ENCODE results near the gene CNIH3. TPM values are rescaled to one million over a fixed set of nuclear protein-coding genes. Genes with fewer than 3 reads are reported as not detected.
A peak's percentile ranks its signal among the peaks of the same experiment; 100 is the strongest.

CNIH3 gene
- total RNA-seq, 2 experiments from 2014 or later: 1.6 to 2.2 TPM

DNA sequence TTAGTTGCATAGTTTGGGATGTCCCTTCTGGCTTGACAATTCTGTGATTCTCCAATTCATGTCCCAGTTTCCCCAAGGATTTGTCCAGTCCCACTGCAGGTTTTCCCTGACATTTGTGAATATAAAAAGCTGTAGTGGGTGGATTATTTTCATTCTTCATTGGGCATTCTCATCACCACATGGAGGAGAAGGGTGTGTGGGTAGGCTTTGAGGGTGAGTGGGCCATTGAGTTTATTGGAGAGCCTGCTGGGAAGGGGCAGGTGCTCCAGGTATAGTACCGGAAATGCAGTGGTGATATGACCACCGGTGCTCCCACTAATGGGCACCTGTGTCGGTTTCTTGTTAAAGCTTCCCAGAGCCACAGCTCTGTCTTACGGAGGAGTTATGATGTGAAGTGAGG, 74.5 kb downstream of the CNIH3 start:
- H3K4me1 Mint-ChIP-seq: no peaks in the 10 kb centered on the region
- DNase-seq (no peak), ATAC-seq (ENCODE audit: low read depth) (no peak)
- H3K9me3 Mint-ChIP-seq: no peaks in the 10 kb centered on the region
- H3K27me3 Mint-ChIP-seq: peaks cover 5% of the 10 kb centered on the region
- no peak overlapping the region for H3K4me3 Mint-ChIP-seq
- H3K36me3 Mint-ChIP-seq: no peaks in the 10 kb centered on the region
- H3K27ac Mint-ChIP-seq: peak overlapping the region; percentile 24
- POLR2A ChIA-PET: no interaction called here

DNA sequence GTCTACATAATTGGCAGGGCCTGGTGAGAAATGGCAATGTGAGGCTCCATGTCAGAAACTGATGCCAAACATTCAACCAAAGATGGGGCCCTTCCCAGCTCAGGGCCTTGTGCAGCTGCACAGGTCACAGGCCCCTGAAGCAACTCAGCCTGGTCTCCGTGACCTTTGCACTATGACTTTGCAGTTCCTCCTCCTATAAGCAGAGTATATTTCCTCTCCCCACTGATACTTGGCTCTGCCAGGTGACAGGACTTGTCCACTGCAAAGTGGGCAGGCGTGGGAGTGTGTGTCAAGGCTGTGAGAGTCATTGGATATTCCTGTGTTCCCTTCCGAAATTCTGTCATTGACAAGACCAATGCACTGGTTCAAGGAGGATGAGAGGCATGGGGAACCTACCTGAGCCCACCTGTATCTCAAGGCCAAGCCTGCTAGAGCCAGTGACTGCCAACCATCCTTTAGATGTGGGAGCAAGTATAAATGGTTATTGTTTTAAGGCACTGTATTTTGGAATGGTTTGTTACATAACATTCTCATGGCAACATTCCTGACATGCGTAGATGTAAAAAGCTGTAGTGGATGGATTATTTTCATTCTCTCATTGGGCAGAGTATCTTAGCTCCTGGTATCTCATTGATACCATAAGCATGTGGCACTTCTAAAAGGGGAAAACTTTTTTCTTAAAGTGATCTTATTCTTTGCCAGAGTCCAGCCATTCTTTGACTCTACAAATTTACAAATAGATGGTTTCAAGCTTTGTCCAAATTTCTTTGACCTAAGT, 75.2 kb downstream of the CNIH3 start:
- Mint-ChIP-seq H3K4me1 (no peaks in the 10 kb centered on the region), H3K27me3 (peaks cover 5% of the 10 kb centered on the region), H3K36me3 (no peaks in the 10 kb centered on the region), H3K27ac (no peak overlapping the region), H3K4me3 (no peak overlapping the region), H3K9me3 (no peaks in the 10 kb centered on the region)
- DNase-seq (no peak), ATAC-seq (ENCODE audit: low read depth) (no peak)
- POLR2A ChIA-PET: no interaction called here

DNA sequence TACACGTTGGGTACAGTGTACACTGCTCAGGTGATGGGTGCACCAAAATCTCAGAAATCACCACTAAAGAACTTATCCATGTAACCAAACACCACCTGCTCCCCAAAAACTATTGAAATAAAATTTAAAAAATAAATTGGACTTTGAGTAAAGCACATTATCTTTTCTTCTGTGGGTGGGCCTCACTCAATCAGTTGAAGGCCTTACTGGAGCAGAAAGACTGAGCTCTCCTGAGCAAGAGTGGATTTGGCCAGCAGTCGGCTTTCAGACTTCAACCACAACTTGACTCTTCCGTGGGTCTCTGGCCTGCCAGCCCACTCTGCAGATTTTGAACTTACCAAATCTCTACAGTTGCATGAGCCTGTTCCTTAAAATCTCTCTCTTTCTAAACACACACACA, 78.9 kb downstream of the CNIH3 start:
- no peak for DNase-seq
- no peaks in the 10 kb centered on the region for H3K9me3 Mint-ChIP-seq
- H3K27ac Mint-ChIP-seq: no peak overlapping the region
- ATAC-seq (ENCODE audit: low read depth): no peak
- H3K4me1 Mint-ChIP-seq: no peaks in the 10 kb centered on the region
- POLR2A ChIA-PET: no interaction called here
- H3K27me3 Mint-ChIP-seq: peaks cover 3% of the 10 kb centered on the region
- H3K4me3 Mint-ChIP-seq: no peak overlapping the region
- H3K36me3 Mint-ChIP-seq: no peaks in the 10 kb centered on the region

DNA sequence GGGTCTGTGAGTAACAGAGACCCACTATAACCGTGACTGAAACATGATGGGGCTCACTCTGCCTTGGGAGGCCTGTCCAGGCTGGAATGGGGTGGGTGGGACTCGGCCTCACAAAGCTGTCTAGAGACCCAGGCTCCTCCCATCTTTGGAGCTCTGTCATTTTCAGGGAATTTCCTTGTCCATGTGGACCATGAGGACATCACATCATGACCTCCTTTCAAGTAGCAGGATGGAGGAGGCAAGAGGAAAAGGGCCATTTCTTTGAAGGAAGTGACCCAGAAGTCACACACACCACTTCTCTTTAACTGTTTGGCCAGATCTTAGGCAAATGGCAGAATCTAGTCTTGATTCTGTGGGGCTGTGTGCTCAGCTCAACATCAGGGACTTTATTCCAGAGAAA, 79.9 kb downstream of the CNIH3 start:
- H3K4me1 Mint-ChIP-seq: no peaks in the 10 kb centered on the region
- peaks cover 3% of the 10 kb centered on the region for H3K27me3 Mint-ChIP-seq
- ATAC-seq (ENCODE audit: low read depth) (no peak), DNase-seq (no peak)
- no peak overlapping the region for H3K4me3 Mint-ChIP-seq
- POLR2A ChIA-PET: no interaction called here
- H3K27ac Mint-ChIP-seq: no peak overlapping the region
- H3K36me3 Mint-ChIP-seq: no peaks in the 10 kb centered on the region
- no peaks in the 10 kb centered on the region for H3K9me3 Mint-ChIP-seq

DNA sequence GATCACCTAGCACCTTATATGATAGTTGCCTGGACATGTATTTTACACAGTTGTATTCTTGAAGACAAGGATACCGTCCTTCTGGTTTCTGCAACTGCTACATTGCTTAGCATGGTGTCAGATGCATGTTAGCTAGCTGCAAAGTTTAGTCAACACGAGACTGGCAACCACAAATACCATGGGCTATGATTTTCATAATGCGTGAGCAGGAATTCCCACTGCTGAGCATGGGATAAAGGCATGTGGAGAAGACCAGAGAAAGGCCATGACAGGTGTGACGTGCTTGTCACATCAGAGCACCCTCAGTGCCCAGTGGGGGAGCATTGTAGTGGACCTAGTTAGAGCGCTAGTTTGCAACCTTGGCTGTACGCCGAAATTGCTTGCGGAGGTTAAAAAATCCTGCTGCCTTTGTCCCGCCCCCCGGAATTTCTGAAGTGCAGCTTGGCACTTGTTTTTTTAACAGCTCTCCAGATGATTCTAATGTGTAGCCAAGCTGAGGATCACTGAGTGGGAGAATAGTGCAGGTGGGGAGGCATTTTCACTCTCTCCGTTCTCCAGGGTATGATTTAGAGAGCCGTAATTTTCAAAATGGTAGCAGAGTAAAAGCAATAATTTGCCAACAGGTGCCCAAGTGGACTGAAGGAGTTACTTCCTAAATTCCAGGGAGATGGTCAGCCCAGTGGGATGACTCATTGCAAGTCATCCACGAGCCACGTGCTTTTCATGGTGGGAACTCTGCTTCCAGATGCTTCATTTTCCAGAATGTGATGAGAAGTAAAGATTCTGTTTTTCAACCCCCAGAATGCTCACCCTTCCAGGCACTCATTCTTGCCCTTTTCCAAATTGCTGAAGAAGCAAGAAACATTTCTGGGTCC, 81.0 kb downstream of the CNIH3 start:
- POLR2A ChIA-PET: no interaction called here
- DNase-seq (no peak), ATAC-seq (ENCODE audit: low read depth) (no peak)
- Mint-ChIP-seq H3K9me3 (no peaks in the 10 kb centered on the region), H3K36me3 (no peaks in the 10 kb centered on the region), H3K27me3 (peaks cover 3% of the 10 kb centered on the region), H3K27ac (no peak overlapping the region), H3K4me3 (no peak overlapping the region), H3K4me1 (no peaks in the 10 kb centered on the region)

DNA sequence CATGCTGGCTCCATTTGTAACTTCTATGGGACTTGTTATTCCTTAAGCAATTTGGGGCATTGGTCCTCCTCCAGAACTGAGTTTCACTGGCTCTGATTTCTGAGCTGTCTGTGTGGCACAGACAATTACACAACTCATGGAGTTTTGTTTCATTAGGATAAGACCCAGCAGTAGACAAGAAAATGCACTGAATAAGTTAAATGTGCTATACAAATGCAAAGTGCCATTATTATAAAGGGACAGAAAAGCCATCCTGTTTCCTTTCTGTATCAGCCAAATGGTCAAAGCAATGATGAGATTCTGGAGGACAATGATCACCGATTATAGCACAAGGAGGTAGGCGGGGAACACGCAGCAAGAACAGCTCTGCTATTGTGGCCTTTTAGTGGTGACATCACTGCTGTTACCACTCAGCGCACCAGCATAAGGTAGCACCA, 81.9 kb downstream of the CNIH3 start:
- no peaks in the 10 kb centered on the region for H3K36me3 Mint-ChIP-seq
- H3K27me3 Mint-ChIP-seq: peaks cover 3% of the 10 kb centered on the region
- H3K4me1 Mint-ChIP-seq: no peaks in the 10 kb centered on the region
- POLR2A ChIA-PET: no interaction called here
- no peak overlapping the region for H3K27ac Mint-ChIP-seq
- no peaks in the 10 kb centered on the region for H3K9me3 Mint-ChIP-seq
- ATAC-seq (ENCODE audit: low read depth) (no peak), DNase-seq (no peak)
- H3K4me3 Mint-ChIP-seq: no peak overlapping the region

DNA sequence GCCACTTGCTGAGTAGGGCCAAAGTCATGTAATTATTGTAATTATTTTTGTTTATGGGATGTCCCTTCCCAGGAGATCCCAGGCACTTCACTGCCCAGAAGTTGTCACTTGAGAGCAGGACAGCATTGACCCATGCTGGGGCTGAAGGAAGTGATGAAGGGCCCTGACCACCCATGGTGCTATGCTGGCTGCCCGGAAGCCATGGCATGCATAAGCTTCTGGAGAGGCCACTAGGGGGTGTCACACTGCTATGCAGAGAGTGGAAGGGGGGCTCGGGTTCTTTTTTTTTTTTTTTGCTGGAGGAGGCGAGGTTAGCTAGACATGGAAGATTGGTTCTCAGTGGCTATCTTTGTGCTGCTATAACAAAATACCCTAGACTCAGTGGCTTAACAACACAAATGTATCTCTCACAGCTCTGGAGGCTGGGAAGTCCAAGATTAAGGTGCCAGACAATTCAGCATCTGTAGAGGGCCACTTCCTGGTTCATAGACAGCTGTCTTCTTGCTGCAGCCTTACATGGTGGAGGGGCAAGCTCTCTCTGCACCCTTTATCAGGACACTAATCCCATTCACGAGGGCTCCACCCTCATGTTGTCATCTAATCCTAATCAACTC, 84.9 kb downstream of the CNIH3 start:
- no peaks in the 10 kb centered on the region for H3K9me3 Mint-ChIP-seq
- no peaks in the 10 kb centered on the region for H3K36me3 Mint-ChIP-seq
- H3K27me3 Mint-ChIP-seq: peaks cover 3% of the 10 kb centered on the region
- no peak overlapping the region for H3K4me3 Mint-ChIP-seq
- ATAC-seq (ENCODE audit: low read depth) (no peak), DNase-seq (no peak)
- peaks cover 1% of the 10 kb centered on the region for H3K4me1 Mint-ChIP-seq
- POLR2A ChIA-PET: no interaction called here
- H3K27ac Mint-ChIP-seq: no peak overlapping the region

DNA sequence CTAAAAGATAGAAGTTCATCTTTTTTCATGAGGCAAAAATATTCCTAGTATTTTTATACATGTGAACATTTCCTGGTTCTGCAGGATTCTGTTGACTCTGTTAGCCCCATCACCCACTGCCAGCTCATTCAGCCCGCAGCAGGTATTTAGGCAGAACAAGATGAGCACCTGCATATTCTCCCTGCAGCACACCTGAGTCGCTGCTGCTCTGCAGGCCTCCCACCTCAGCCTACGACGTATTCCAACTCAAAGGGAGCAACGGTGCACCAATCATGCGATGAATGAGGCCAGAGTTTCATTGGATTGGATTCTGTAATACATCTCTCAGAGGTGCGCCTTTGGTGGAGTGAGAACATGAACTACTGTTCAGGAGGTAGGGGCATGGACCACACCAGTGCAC, 87.6 kb downstream of the CNIH3 start:
- no peak overlapping the region for H3K27ac Mint-ChIP-seq
- peaks cover 1% of the 10 kb centered on the region for H3K4me1 Mint-ChIP-seq
- H3K36me3 Mint-ChIP-seq: no peaks in the 10 kb centered on the region
- ATAC-seq (ENCODE audit: low read depth): no peak
- H3K4me3 Mint-ChIP-seq: no peak overlapping the region
- H3K9me3 Mint-ChIP-seq: no peaks in the 10 kb centered on the region
- peaks cover 3% of the 10 kb centered on the region for H3K27me3 Mint-ChIP-seq
- POLR2A ChIA-PET: no interaction called here
- no peak for DNase-seq

DNA sequence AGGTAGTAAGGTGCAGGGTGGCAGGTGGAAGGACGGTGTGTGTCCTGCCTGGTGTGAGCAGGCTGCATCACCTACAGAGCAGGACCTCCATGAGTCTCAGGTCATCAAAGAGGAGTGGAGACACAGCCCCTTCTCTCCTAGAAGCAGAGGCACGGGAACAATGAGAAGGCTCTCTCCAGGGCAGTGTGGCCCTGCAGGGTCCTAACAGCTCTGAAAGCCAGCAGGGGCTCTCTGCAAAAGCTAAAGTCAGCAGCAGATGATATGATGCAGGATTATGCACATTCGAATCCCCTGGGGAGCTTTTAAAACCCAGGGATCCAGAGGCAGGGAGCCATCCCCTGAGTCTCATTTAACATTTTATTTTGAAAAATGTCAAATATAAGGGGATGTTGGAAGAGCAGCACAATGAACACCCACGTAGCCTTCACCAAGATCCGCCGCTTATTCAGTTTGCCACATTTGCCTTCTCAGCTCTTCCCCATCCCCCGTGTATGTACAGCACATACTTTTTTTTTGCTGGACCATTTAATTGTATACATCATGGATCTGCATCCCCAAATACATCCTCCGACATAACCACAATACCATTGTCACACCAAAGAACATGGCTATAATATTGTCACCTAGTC, 88.1 kb downstream of the CNIH3 start:
- no peak for ATAC-seq (ENCODE audit: low read depth)
- no peaks in the 10 kb centered on the region for H3K36me3 Mint-ChIP-seq
- no peak for DNase-seq
- POLR2A ChIA-PET: no interaction called here
- no peaks in the 10 kb centered on the region for H3K9me3 Mint-ChIP-seq
- peaks cover 1% of the 10 kb centered on the region for H3K4me1 Mint-ChIP-seq
- H3K27ac Mint-ChIP-seq: no peak overlapping the region
- peaks cover 3% of the 10 kb centered on the region for H3K27me3 Mint-ChIP-seq
- no peak overlapping the region for H3K4me3 Mint-ChIP-seq

DNA sequence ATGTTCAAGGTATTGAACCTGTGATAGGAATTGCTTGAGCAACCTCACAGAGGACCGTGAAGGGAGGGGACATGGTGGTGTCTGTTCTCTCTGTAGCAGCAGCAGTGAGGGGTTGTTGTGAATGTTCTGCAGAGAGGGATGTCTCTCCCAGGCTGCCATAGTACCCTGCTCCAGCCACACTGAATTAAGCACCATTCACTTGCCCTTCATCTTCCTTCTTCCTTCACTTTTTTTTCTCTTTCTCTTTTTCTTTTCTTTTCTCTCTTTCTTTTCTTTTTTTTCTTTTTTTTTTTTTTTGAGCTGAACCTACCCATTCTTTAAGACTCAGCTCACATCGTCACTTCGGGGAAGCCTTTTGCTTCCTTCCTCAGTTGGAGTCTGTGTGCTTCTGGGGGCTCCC, 89.5 kb downstream of the CNIH3 start:
- Mint-ChIP-seq H3K4me1 (peaks cover 1% of the 10 kb centered on the region), H3K27me3 (peaks cover 3% of the 10 kb centered on the region), H3K4me3 (no peak overlapping the region), H3K27ac (no peak overlapping the region), H3K9me3 (no peaks in the 10 kb centered on the region), H3K36me3 (no peaks in the 10 kb centered on the region)
- POLR2A ChIA-PET: no interaction called here
- DNase-seq: no peak
- ATAC-seq (ENCODE audit: low read depth): no peak

DNA sequence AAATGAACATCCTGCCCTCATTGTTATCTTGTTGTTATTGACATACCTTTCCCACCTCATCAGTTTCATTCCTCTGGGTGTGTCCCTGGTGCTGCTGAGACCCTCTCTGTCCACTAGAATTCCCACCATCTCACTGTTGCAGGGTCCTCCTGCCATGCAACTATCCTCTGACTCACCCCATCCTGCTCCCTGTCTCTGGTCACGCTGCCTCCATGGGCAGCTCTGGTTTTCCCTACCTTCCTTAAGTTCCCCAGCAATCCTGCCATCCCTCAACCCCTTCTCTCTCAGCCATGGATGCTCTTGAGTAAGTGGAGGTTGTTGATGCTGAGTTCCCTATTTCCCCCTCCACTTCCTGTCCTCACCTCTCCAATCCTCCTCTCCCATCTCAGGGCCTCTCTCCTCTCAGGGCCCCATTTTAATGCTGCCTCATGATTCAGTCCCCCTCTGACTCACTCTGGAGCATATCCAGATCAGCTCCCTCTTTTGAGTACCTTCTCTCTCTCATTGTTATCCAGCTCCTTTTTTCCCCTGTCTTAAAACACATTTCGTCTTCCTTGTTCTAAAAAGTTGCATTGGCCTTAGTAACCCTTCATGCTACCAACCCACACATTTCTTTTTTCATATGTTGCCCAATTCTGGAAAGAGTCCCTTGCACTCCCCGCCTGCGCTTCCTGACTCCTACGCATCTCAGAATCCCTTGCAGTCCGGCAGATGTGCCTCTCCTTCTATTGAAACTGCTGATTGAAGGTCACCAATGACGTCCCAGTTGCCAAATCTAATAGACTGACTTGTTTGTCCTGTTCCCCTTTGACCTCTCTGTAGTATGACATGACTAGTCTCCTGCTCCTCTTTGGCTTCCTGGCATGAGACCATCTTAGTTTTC, 92.0 kb downstream of the CNIH3 start:
- Mint-ChIP-seq H3K4me3 (no peak overlapping the region), H3K4me1 (peaks cover 1% of the 10 kb centered on the region), H3K9me3 (no peaks in the 10 kb centered on the region), H3K27me3 (peaks cover 8% of the 10 kb centered on the region), H3K27ac (no peak overlapping the region), H3K36me3 (no peaks in the 10 kb centered on the region)
- ATAC-seq (ENCODE audit: low read depth) (no peak), DNase-seq (no peak)
- POLR2A ChIA-PET: no interaction called here

DNA sequence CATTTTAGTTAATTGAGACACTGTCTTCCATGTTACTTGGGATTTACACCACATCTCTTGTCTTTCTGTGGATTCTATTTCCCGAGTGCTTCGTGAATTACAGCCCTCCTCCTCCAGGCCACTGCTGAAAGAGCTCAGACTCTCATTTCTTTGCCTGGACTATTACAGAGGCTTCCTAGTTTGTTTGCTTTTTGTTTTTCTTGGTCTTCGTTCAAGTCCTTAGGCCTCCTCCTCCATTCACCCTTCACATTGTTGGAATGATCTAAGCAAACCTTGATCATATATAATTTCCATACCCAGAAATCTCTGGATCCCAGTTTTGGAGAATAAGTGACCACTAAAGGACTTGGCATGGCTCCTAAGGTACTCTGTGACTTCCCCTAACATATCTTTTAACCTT, 94.1 kb downstream of the CNIH3 start:
- no peak for ATAC-seq (ENCODE audit: low read depth)

More for the DNA sequence above, 94.1 kb downstream of the CNIH3 start:
- DNase-seq: no peak
- POLR2A ChIA-PET: no interaction called here
- no peaks in the 10 kb centered on the region for H3K9me3 Mint-ChIP-seq
- no peaks in the 10 kb centered on the region for H3K36me3 Mint-ChIP-seq
- H3K27me3 Mint-ChIP-seq: peaks cover 8% of the 10 kb centered on the region
- H3K4me3 Mint-ChIP-seq: no peak overlapping the region
- no peak overlapping the region for H3K27ac Mint-ChIP-seq
- H3K4me1 Mint-ChIP-seq: no peaks in the 10 kb centered on the region

All from activated naive CD8-positive, alpha-beta T cell treated with anti-CD3 and anti-CD28 coated beads, Interleukin-2, amount 10 ng/mL, durations not matched to agents 7 days and 5 days (primary cell).